Stimulated activated CD8-positive, alpha-beta memory T cell treated with anti-CD3 and anti-CD28 coated beads, Interleukin-2, amount 100 ng/mL, for 48 hours (primary cell): Measurements from ENCODE around the gene GRIA1.

Experiments
- DNase-seq, 2 donors: peaks; one replicate each; pipeline ENCODE4 v3.0.0-alpha.2; 2020; ENCODE audit warnings: low read depth in 2 of 2

Gene GRIA1

DNA sequence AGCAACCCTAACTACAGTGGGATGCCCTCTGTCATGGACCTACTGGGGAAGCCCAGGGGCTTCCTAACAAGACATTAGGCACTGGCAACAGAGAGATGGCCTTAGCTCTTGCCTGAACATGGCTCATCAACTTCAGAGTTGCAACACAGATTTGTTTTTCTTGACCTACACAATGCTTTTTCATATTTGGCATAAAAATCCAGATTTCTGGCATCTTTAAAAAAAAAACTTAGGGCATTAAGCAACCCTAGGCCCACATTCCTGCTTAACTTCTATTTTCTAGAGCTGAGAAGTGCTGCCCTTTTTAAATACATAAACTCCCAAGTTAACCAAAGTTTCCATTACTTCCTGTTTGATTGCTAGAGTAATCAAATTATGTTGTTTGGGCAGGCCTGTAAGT is 8.0 kb downstream of the GRIA1 start:
- DNase-seq = no peak

DNA sequence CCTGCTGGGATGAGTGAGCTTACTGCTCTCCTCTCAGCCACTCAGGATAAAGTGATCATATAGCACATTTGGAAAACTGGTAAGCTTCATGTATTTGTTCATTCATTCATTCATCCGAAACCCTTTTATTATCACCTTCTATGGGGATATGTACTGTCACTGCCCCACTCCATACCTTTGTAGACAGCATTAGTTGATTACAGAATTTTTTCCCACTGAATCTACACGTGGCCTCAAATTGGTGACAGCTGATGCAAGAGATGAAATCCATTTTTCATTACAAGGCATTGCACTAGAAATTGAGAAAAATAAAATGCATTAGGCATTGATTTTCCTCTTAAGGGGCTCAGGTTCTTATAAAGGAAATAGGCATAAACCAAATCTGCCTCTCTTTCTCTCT is 9.7 kb downstream of the GRIA1 start:
- DNase-seq = no peak

DNA sequence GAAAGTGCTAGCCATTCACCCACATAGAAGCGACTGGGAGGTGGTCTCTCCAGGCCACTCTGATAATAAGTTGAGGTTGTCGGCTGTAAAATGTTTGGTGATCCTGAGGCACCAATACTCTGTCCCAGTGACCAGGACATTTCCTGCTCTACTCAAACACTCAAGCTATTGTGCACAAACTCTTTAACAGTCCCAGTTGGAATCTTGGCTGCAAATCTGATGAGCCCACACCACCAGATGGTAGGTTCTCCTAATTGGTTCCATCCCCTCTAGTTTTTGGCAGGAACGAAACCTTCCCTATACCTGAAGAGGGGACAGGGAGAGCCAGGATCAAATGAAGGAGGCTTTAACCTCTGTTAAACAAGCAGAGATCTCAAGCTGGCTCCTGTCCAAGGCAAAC is 14.3 kb downstream of the GRIA1 start:
- DNase-seq = no peak

DNA sequence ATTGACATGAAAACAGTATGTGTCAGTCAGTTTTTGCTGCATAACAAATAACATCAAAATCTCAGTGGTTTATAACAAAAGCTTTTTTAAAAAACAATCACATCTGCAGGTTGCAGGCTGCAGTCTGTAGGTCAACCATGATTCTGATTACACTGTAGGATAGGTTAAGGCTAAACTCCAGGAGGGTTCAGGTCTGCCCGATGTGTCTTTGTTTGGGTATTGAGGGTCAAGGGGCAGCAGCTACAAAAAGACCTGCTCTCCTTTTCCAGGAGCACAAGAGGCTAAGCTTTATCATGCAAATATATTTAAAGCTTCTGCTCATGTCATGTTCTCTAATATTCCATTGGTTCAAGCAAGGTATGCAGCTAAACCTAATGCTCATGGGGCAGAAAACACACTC is 18.2 kb downstream of the GRIA1 start:
- no peak for DNase-seq

DNA sequence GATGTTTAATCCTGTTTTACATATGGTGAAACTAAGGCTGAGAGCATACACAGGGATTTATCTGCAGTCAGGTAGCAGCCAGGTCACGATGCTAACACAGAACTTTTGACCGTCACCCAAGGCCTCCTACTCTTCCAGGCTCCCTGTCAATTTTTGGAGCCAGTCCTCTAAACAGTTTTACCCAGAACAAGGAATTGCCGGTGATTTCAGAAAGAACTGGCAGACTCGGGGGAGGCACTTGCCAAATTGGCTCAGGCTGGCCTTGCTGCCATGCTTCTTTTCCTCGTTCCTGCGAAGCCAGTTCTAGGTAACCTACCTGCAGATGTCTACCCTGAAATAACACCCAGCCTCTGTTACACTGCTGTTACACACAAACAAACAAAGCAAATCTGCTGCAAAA is 21.2 kb downstream of the GRIA1 start:
- no peak for DNase-seq

DNA sequence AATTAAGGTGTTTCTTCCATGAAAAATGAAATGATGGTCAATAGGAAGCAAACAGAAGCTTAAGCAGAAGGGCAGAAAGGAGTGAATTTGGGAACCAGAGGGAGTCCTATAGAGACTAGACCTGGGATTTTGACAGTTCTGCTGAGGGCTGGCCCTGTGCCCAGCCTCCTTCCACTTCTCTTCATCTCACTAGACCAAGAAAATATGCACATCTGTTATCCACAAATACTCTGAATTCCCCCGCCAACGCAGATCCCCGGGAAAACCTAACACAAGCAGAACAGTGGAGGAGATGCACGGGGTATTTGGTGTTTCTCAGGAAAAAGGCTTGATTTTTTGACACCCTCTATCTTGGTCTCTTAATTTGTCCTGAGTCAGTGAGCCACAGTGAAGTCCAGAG is 22.7 kb downstream of the GRIA1 start:
- DNase-seq = no peak

DNA sequence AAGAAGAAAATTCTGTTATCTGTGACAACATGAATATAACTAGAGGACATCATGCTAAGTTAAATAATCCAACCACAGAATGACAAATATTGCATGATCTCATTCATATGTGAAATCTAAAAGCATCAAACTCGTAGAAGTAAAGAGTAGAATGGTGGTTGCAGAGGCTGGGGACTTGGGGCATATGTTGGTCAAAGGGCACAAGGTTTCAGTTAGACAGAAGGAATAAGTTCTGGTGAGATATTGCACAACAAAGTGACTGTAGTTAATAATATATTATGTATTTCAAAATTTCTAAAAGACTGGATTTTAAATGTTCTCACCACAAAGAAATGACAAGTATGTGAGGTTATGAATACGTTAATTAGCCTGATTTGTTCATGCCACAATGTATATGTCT is 24.8 kb downstream of the GRIA1 start:
- DNase-seq = no peak

DNA sequence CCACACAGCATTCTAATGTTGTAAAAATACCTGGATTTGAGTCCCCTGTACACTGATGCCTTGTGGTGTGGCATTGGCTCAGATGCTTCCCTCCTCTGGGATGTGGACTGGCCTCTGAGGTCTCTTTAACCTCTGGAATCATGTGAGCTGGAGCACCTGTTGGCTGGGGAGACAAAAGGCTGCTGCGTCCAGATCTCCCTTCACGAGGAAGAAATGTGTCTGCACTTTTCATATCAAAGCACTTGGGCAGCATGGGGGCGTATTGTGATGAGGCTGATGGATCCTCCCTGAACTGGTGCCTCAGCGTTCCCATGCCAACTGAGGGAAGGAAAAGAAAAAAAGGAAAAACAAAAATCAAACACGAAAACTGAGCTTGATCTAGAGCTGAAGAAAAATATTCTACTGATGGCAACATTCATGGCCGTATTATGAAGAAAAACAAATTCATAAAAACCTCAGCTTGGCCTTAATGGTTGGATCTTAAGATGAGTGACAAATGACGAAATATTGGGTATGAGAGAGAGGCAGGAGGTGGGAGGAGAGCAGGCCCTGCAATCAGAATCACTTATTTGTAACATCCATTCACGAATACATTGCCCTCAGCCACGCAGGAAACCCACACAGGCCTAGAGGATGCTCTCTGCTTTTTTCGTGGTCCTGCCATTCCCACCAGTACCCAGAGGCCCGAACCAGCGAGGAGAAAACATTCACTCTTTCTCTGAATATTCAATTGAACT is 26.2 kb downstream of the GRIA1 start:
- no peak for DNase-seq

DNA sequence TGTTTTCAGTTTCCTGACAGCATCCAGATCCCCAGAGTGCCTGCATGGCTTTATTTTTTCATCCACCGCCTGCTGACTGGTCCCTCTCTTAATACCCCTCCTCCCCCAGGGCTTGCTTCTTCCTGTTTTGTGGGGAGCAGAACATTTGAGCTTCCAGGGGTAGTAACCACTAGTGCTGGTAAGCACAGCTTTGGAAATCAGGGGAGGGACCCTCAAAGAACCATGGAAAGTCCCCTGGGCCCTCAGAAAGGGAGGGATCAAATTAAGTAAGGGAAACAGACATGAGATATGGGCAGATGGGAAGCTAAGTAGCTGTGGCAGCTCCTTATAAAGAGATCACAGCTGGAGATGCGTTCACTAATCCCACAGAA is 26.8 kb downstream of the GRIA1 start:
- DNase-seq = no peak

DNA sequence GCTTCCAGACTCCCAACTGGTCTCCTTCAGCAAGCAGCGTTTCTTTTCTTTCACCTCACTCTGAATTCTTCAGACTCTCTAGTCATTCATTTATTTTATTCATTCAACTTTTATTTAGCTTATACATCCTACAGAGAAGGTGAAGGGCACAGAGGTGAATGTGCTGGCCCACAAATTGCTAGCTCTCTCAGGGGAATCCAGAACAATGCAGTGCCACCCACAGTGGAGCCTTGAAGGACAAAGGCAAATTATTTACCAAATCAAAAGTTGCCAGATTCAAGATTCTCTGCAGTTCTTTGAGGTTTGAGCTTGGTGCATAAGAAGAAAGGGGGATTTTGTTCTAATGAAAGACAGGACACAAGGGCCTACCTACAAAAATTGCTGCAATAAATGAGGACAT is 29.7 kb downstream of the GRIA1 start:
- no peak for DNase-seq

DNA sequence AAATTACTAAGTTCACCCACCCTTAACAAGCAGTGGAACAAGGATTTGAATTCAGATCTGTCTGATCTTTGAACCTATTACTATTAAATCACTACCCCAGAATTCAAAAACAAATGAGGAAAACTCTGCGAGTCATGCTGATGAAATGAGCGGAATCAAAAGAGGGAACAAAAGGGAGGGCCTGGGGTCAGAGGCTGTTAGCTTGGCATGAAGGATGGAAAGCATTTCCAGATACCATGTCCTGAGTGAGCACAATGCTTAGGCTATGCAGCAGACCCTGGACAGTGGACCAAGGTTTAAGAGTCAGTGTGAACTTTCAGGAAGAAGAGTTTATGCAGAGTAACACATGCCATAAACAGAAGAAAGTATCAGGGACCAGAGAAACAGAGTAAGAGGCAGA is 30.5 kb downstream of the GRIA1 start:
- no peak for DNase-seq

DNA sequence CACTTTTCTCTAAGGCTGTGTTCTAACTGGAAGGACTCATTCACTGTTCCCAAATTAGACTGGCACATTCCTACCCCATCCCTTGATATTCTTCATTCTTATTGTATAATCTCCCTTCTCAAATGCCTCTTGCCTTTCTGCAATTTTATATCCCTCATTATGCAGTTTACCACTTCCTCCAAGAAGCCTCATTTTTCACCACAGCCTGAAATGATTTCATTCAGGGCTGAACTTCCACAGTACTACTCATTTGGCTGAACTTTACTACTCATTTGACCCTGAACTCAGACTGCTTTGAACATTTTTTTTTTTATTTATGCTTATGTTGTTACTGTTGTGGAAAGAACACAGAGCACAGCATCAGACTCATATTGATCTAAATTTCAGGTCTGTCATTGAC is 32.7 kb downstream of the GRIA1 start:
- DNase-seq = no peak

DNA sequence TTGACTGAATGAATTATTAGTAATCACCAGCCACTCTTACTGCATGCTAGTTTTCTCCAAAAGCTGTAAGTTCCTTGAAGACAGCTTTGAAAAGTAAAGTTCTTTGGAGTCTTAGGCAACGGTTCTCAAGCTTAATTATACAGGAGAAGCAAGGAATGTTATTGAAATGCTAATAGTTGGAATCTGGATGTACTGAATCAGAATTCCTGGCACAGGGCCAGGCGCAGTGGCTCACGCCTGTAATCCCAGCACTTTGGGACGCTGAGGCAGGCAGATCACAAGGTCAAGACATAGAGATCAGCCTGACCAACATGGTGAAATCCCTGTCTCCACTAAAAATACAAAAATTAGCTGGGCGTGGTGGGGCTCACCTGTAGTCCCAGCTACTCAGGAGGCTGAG is 33.4 kb downstream of the GRIA1 start:
- no peak for DNase-seq

DNA sequence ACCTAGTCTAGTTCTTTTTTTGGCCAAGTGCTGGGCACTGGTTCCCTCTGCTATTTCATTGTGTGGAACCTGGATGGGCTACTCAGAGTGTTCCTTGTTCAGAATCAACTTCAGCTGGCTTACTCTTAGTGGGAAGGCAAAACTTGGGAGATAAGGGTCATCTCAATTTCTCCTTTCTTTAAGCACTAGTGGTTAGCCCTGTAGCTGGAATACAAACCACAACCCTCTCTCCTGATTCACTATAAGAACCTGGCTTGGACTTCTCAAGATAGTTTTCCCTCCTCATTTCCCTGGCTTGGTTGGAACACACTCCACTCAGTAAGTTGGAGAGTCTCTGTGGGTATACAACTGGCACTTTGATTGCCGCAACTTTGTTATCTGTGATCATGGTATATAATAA is 35.1 kb downstream of the GRIA1 start:
- DNase-seq = no peak

DNA sequence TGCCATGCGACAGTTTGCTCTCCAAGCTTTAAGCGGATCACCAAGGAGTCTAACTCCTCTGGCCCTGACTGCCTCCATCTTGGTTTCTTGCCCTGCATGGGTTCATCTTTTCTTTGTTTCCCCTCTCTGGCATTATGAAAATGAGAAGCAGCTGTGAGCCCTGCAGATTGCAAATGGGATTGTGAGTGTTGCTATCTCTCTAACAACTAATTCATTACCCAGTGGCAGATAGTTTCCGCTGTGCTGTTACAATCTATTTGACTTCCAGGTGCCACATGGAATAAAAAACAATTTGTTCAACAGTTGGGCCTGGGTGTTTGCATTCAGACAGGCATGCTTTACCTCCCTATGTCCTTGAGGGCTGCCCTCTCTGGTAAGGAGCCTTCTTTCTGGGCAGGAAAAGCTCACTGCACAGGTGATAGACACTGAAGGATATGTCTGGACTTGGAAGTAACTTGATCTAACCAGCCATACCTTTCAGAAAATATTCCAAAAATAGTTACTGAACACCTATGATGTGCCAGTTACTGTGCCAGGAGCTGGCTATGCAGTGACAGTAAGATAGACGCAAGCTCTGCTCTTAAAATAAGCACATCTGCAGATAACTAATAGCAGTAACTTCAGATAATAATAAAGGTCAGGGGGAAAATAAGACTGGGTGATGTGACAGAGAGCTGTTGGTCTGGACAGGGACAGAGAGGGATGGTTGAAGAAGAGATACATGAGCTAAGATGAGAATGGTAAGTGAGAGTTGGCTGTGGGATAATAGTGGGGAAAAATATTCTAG is 40.1 kb downstream of the GRIA1 start:
- DNase-seq = no peak

DNA sequence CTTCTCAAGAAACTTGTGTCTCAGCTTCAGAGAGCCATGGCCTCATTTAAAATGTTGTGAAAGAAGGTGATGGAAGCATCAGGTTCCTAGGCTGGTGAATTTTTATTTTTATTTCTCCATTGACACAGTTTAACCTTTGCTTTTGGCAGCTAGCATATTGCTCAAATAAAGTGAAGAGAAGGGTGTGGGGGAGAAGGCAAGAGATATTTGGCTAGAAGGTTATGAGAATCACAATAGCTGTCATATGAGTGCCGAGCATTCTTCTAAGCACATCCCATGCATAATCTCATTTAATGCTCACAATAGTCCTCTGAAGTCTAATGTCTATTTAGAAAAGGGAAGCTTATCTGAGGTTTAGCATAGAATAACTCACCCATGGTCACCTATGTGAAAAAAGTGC is 43.1 kb downstream of the GRIA1 start:
- no peak for DNase-seq

DNA sequence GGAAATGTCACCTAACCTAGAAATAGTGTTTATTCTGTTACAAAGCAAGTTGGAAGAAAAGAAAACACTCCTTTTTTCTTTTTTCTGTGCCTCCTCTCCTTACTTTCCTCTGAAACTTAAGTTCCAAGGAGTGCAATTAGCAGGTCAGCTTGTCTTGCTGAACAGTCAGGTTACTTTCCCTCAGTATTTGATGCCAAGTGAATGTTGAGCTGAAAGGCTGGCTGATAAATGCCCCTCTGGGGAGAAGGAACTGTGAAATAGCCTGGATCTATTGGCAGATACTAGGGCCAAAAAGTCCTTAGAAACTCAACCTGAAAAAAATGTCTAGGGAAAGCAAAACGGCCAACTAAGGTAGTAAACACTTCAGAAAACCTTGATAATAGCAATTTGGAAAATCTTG is 43.6 kb downstream of the GRIA1 start:
- no peak for DNase-seq

DNA sequence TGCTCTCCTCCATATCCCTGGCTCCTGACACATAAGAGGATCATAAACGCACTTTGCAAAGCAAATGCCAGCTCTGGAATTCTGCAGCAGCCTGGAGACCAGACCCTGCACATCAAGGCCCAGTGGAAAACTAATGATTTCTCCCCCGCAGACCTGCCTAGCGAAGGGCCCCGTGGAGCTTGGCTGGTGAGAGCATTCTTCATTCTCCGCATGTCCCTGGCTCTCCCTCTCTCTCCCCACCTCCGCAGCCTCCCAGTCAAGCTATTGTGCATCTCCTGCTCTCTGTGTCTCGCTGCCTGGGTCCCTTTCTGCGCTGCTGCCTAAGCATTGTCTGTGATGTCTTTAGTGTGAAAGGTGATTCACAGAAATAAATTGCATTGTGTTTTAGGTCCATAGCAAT is 46.7 kb downstream of the GRIA1 start:
- no peak for DNase-seq

DNA sequence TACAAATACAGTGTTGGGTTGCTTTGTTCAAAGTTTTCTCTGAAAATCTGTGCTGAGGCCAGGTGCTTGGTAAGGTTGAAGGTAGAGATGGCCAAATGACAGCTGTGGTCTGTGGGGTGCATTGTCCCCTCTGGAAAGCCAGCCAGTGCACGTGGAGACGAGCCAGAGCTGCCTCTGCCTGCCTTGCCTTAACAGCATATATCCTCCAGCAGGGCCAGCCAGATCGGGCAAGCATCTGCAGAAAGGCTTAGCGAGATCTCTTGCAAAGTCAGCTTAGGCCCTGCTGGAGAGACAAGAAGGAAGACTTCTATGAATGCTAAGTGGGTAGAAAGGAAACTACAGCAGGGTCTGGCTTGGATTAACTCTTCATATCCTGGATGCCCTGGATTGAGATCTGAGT is 49.5 kb downstream of the GRIA1 start:
- DNase-seq = no peak

DNA sequence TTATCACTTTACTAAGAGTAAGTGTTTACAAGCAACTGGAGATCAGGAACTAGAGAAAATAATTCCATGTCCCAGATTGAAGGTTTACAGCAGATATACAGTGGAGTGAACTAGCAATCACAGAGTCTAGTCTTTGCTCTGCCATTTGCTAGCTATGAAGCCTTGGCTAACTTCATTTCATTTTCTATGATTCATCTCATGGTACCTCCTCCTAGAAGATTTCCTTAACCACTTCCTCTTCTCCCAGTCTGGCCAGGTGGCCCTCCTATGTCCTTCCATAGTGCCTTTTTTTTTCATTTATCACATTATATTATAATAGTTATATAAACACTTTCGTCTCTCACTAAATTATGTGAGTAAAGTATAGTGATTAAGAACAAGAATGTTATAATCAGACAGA is 52.1 kb downstream of the GRIA1 start:
- no peak for DNase-seq

DNA sequence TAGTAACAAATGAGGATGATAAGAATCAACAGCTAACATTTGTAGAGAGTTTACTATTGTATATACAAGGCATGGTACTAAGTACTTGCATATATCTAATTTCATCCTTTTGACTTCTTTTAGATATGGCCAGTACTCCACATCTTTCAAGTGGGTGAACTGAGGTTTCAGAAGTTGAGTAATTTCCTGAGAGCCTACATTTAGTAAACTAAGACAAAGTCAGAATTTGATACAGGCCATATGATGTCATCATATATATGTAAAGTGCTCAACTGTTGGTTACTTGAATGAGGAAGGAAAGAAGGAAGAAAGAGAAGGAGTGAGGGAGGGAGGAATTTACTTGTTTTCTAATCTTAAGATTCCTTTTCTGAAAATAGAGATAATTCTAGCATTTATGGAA is 52.8 kb downstream of the GRIA1 start:
- no peak for DNase-seq

DNA sequence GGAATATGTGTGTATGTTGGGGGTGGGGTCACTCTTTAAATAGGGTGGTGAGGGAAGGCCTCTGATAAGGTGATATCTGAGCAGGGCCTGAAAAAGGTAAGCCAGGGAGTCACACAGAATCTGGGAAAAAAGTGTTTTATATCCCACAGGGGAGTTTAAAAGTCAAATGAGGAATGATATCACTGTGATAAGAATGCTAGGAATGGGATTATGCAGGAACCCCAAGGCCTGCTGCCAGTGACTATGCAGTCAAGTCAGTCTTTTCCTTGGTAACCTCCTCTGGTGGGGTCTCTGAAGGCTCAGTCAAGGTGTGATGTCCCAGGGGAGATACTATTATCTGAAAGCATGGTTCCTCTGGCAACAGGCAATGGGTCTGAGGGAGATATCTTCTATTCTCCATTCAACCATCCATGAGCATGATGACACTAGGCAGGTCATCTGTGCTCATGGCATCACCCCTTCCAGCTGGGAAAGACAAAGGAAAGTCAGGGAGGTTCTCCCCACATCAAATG is 53.5 kb downstream of the GRIA1 start:
- DNase-seq = no peak

DNA sequence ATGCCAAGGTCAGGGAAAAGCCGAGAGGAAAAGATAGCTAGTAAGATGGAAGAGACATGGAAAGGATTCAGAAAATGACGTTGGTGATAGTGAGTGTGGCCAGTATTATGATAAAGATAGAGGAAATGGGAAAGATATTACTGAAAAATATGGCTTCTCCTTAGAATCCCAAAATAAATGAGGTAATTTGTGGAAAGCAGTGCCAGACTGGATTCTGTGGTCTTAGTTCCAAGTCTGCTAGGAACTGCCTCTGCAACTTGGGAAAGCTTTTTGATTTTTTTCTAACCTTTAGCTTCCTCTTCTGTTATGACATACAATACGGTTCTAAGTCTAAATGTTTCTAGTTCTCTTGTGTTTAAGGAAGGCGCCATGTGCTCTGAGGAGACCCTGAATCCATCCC is 54.2 kb downstream of the GRIA1 start:
- DNase-seq = no peak

DNA sequence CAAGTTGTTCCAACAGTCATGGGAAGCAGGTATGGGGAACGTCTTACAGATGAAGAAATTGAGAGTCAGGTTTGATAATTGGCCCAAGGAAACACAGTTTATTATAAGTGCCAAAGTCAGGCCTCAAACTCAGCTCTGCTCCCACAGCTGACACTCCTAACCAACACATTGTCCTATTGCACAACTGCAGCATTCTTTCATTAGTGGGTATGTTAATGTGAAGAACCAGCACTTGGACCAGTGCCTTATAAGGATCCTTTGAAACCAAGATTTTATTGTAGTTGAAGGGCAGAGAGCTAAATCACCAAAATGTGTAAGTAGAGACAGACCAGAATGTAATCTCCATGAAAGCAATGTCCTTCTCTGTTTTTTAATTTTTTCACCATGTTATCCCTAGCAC is 56.1 kb downstream of the GRIA1 start:
- no peak for DNase-seq
